GM19395 (cell line): ENCODE results near the gene POLE2.
"Not testable (repeated sequence)": the region's sequence is repeated elsewhere in the genome, so short reads cannot be mapped to it uniquely, and the experiment has no call there.

ENCODE experiments used
- ATAC-seq: cut with Tn5 transposase; IDR thresholded peaks from one replicate; pipeline ENCODE4 v1.9.1; 2021; ENCODE audit warnings: mild to moderate bottlenecking, moderate library complexity; ENCODE audit not compliant: unreplicated experiment

POLE2 gene

DNA sequence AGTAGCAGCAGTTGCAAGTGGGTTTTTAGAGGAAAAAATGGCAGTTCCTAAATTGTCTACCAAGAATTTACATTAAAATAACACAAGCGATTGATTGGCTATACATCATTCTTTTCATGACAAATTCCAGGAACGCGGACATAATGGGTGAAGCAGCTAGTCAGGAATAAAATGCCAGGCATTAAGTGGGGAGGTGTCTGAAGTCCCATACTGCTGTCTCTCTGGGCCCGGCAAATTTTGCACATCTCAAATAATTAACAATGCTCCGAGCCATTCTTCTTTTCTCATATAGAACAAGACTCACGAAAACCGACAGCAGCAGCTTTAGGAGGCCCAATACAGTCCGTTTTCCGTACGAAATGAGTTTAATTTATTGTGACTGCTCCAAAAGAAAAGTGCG lies 68.3 kb downstream of the POLE2 start:
- no peak for ATAC-seq

DNA sequence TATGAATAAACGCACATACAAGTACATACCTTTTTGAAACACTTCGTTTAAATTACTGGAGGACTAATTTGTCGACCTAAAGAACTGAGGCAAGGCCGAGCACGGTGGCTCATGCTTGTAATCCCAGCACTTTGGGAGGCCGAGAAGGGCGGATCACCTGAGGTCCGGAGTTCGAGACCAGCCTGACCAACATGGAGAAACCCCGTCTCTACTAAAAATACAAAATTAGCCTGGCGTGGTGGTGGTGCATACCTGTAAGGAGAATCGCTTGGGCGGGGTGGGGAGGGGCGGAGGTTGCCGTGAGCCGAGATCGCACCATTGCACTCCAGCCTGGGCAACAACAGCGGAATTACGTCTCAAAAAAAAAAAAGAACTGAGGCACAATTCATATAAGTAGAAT lies 68.7 kb downstream of the POLE2 start:
- ATAC-seq: not testable (repeated sequence)

DNA sequence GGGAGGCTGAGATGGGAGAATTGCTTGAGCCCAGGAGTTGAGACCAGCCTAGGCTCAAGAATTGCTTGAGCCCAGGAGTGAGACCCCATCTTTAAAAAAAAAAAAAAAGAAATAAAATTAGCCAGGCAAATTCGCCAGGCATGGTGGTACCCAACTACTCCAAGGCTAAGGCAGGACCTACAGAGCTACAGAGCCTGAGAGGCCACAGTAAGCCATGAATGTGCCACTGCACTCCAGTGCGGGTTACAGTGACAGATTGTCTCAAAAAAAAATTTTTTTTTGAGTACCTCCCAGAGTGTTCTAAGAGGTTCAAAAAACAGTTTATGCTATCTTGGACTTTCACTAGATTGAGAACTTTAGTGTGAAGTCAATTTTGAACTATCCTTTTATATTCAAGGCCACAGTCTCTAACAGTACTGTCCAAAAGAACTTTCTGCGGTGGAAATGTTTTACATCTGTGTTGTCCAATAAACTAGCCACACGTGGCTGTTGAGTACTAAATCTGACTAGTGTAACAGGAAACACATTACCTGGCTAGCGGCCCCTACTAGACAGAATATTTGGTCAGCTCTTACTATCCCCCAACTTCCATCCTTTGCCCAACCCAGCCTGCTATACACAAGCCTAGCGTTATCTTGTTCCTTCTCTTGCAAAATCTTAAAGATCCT lies 70.0 kb downstream of the POLE2 start:
- no peak for ATAC-seq

DNA sequence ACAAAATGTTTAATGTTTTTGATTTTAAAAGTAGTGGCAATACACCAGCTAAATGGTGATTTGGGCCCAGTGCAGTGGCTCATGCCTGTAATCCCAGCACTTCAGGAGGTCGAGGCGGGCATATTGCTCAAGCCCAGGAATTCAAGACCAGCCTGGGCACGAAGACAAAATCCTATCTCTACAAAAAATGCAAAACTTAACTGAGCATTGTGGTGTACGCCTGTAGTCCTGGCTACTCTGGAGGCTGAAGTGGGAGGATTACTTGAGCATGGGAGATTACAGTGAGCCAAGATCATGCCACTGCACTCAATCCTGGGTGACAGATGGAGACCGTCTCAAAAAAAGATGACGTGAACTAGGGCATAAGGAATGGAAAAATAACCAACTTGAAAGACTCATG lies 72.2 kb downstream of the POLE2 start:
- no peak for ATAC-seq

DNA sequence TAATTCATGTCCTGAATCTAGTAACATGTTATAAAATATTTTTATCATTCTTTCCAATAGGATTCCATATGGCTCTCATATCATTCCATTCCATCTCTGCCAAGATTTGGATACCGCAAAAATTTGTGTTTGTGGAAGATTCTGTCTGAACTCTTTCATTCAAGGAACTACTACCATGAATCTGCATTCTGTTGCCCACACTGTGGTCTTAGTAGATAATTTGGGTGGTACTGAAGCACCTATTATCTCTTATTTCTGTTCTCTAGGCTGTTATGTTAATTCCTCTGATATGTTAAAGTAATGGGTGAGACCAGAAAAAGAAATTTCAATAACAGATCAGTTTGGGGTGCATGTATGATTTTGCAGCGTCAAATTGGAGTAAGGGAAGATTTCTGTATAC lies 73.8 kb downstream of the POLE2 start:
- ATAC-seq: no peak

DNA sequence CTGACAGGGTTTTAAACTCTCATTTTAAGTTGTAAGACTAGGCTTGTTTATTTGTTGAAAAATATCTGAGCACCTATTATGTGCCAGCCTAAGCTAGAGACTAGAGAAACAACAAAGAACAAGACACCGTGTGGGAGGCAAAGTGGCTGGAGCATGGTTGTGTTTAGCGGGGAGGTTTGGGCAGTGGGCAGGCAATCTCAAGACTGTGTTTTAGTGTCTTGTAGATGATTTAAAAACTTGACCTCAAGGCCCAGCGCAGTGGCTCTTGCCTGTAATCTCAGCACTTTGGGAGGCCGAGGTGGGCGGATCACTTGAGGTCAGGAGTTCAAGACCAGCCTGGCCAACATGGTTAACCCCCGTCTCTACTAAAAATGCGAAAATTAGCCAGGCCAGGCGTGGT lies 75.3 kb downstream of the POLE2 start:
- ATAC-seq: no peak

DNA sequence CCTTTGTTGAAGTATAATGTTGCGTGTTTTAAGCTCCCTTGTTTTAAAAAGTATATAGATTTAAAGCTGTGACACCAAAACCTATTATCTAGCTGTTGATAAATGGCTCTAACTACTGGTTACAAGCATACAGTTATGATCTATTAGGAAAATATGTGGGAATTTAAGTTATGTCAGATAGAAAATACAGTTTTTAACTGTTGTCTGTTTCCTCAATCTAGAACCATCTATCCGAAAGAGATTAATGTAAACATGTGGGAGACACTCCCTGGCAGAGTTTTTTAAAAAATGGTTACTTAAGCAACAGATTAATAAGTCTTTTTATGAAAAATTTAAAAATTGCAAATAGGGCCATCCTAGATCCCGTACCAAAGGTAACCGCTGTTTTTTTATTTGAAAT lies 75.8 kb downstream of the POLE2 start:
- ATAC-seq: no peak

DNA sequence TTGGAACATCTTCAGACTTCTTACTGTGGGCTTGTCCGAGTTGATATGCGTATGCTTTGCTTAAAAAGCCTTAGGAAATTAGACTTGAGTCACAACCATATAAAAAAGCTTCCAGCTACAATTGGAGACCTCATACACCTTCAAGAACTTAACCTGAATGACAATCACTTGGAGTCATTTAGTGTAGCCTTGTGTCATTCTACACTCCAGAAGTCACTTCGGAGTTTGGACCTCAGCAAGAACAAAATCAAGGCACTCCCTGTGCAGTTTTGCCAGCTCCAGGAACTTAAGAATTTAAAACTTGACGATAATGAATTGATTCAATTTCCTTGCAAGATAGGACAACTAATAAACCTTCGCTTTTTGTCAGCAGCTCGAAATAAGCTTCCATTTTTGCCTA lies 80.4 kb downstream of the POLE2 start:
- no peak for ATAC-seq

DNA sequence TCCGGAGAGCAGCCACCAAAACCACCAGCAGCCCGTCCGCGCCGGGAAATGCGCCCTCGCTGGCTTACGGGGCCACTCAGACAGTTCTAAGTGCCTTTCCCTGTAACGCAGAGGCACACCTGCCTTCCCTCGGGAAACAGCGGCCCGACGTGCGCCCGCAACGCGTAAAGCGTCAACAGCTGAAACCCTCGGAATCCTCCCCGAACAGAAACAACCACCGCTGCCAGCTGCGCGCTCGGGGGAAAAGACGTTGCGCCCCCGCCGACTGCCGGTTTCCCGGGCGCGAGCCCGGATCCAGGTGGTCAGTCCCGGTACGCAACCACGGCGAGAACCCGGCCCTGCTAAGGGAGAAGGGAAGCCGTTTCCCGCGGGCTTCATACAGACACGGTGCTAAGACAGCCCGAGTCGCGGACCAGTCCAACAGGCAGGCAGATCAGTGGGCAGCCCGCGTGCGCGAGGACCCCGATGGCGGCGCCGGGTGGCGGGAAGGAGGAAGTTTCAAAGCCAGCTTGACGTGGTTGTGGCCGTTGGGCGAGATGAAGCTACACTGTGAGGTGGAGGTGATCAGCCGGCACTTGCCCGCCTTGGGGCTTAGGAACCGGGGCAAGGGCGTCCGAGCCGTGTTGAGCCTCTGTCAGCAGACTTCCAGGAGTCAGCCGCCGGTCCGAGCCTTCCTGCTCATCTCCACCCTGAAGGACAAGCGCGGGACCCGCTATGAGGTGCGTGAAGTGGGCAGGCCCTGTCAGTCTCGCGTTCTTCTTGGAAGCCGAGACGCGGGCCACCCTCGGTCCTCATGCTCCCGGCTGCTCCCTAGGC lies 89.3 kb downstream of the POLE2 start, which contains the start of gene LRR1:
TSS of gene LRR1 (plus strand) at position 456 of the 816 bp plus-strand sequence. CDS start at position 537, 81 bp downstream.
- ATAC-seq: peak; percentile 58

DNA sequence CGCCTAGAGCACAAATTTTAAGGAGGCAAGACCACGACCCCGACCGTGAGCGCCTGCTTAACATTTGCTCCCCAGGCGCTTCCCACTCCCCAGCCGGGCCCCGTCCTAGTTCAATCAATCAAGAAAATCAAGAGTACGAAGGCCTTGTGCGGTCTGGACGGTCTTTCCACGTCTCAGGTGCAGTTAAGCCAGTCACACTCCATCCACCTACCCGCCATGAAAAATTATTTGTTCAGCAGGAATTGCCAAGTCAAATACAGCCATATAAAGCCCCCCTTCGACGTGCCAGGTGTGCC lies 89.9 kb downstream of the POLE2 start:
- ATAC-seq: peak; percentile 1

DNA sequence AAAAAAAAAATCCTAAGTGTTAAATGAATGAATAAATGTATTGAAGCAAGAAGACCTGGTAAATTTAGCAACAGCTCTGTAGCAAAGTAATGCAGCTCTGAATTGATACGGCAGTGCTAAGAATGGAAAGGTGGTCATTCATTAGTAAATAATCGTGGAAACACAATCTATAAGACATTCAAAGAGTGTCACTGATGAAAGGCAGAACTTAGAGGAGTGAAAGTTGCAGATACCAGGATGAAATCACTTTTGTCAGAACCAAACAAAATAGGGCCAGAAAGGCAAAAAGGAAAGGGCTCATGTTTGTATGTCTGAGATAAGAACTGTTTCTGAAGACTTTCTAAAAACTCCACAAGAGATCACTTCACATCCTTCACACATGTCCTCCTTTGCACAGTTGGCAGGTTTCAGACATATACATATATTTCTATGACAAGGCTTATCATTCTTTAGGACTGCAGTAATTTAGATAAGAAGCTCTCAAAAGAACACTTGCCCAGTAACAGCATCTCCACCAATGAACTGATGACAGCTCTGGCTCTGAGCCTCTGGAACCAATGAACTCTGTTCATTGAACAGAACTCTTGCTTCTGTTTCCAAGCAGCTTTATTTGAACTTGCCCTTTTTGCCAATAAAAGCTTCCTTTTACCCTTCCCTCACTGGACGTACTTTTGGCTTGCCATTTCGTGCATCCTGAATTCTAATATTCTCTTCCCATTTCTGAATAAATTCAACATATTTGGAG lies 93.5 kb downstream of the POLE2 start:
- no peak for ATAC-seq
